ENCODE measurements around the gene KCNQ1. TPM values are rescaled to one million over a fixed set of nuclear protein-coding genes. Genes with fewer than 3 reads are reported as not detected.

KCNQ1 gene
- total RNA-seq, 2 experiments from 2014 or later: 24.2 to 26.6 TPM

- DNase-seq: peak; percentile 27
- peaks cover 10% of the 10 kb centered on the region for H3K4me1 Mint-ChIP-seq
- POLR2A ChIA-PET: no interaction called here
- H3K36me3 Mint-ChIP-seq: no peaks in the 10 kb centered on the region
- H3K9me3 Mint-ChIP-seq: peaks cover 5% of the 10 kb centered on the region
- no peak overlapping the region for H3K4me3 Mint-ChIP-seq
- H3K27me3 Mint-ChIP-seq: no peaks in the 10 kb centered on the region
- H3K27ac Mint-ChIP-seq: no peak overlapping the region
- ATAC-seq (ENCODE audit: low read depth): no peak
These were observed 362.3 kb downstream of the KCNQ1 start for GRCh38 chr11:2807025-2807681.

- no peak for ATAC-seq (ENCODE audit: low read depth)
- H3K27ac Mint-ChIP-seq: no peak overlapping the region
- POLR2A ChIA-PET: no interaction called here
- H3K9me3 Mint-ChIP-seq: peaks cover 5% of the 10 kb centered on the region
- no peaks in the 10 kb centered on the region for H3K27me3 Mint-ChIP-seq
- H3K4me3 Mint-ChIP-seq: no peak overlapping the region
- H3K36me3 Mint-ChIP-seq: no peaks in the 10 kb centered on the region
- DNase-seq: peak; percentile 19
- H3K4me1 Mint-ChIP-seq: peaks cover 15% of the 10 kb centered on the region
These were observed 363.0 kb downstream of the KCNQ1 start for GRCh38 chr11:2807801-2808241.

GRCh38 chr11:2808850-2809846 is 364.3 kb downstream of the KCNQ1 start:
- peak; percentile 35 for DNase-seq
- Mint-ChIP-seq H3K36me3 (peaks cover 6% of the 10 kb centered on the region), H3K9me3 (peaks cover 9% of the 10 kb centered on the region), H3K4me1 (peaks cover 25% of the 10 kb centered on the region), H3K27me3 (no peaks in the 10 kb centered on the region), H3K27ac (no peak overlapping the region), H3K4me3 (no peak overlapping the region)
- POLR2A ChIA-PET: no interaction called here
- ATAC-seq (ENCODE audit: low read depth): no peak

GRCh38 chr11:2809854-2810253 is 365.0 kb downstream of the KCNQ1 start:
- Mint-ChIP-seq H3K27me3 (no peaks in the 10 kb centered on the region), H3K27ac (no peak overlapping the region), H3K36me3 (peaks cover 8% of the 10 kb centered on the region), H3K4me1 (peaks cover 25% of the 10 kb centered on the region), H3K9me3 (peaks cover 9% of the 10 kb centered on the region), H3K4me3 (no peak overlapping the region)
- DNase-seq: no peak
- POLR2A ChIA-PET: no interaction called here
- no peak for ATAC-seq (ENCODE audit: low read depth)

GRCh38 chr11:2810411-2811205 is 365.8 kb downstream of the KCNQ1 start:
- Mint-ChIP-seq H3K9me3 (peaks cover 9% of the 10 kb centered on the region), H3K4me1 (peaks cover 25% of the 10 kb centered on the region), H3K27ac (no peak overlapping the region), H3K36me3 (peaks cover 8% of the 10 kb centered on the region), H3K4me3 (no peak overlapping the region), H3K27me3 (no peaks in the 10 kb centered on the region)
- ATAC-seq (ENCODE audit: low read depth) (no peak), DNase-seq (no peak)
- POLR2A ChIA-PET: no interaction called here

GRCh38 chr11:2811206-2812091 is 366.6 kb downstream of the KCNQ1 start:
- ATAC-seq (ENCODE audit: low read depth) (no peak), DNase-seq (no peak)
- H3K4me1 Mint-ChIP-seq: peaks cover 25% of the 10 kb centered on the region
- peaks cover 12% of the 10 kb centered on the region for H3K9me3 Mint-ChIP-seq
- no peaks in the 10 kb centered on the region for H3K27me3 Mint-ChIP-seq
- no peak overlapping the region for H3K27ac Mint-ChIP-seq
- no peak overlapping the region for H3K4me3 Mint-ChIP-seq
- H3K36me3 Mint-ChIP-seq: peaks cover 8% of the 10 kb centered on the region
- POLR2A ChIA-PET: no interaction called here

GRCh38 chr11:2812371-2812991 is 367.7 kb downstream of the KCNQ1 start:
- peaks cover 25% of the 10 kb centered on the region for H3K4me1 Mint-ChIP-seq
- DNase-seq (no peak), ATAC-seq (ENCODE audit: low read depth) (peak; percentile 40)
- peak overlapping the region; percentile 76 for H3K27ac Mint-ChIP-seq
- H3K9me3 Mint-ChIP-seq: peaks cover 12% of the 10 kb centered on the region
- POLR2A ChIA-PET: no interaction called here
- no peaks in the 10 kb centered on the region for H3K27me3 Mint-ChIP-seq
- H3K4me3 Mint-ChIP-seq: peak overlapping the region; percentile 47
- H3K36me3 Mint-ChIP-seq: peaks cover 8% of the 10 kb centered on the region

- Mint-ChIP-seq H3K9me3 (peaks cover 12% of the 10 kb centered on the region), H3K36me3 (peaks cover 11% of the 10 kb centered on the region), H3K4me3 (peak overlapping the region; percentile 46), H3K27ac (peak overlapping the region; percentile 76), H3K4me1 (peaks cover 25% of the 10 kb centered on the region), H3K27me3 (no peaks in the 10 kb centered on the region)
- DNase-seq (no peak), ATAC-seq (ENCODE audit: low read depth) (peak; percentile 40)
- POLR2A ChIA-PET: interaction anchor here (0.7 kb wide), 1 partner anchor 395 kb away, joined by 3 read pairs; no protein-coding TSS in a partner anchor
These were observed 368.5 kb downstream of the KCNQ1 start for GRCh38 chr11:2813141-2813908.

GRCh38 chr11:2813968-2814367 is 369.2 kb downstream of the KCNQ1 start:
- no peak for DNase-seq
- Mint-ChIP-seq H3K9me3 (peaks cover 15% of the 10 kb centered on the region), H3K4me3 (peak overlapping the region; percentile 46), H3K36me3 (peaks cover 11% of the 10 kb centered on the region), H3K27me3 (no peaks in the 10 kb centered on the region), H3K27ac (no peak overlapping the region), H3K4me1 (peaks cover 24% of the 10 kb centered on the region)
- no peak for ATAC-seq (ENCODE audit: low read depth)
- POLR2A ChIA-PET: interaction anchor here (0.7 kb wide), 1 partner anchor 394 kb away, joined by 3 read pairs; no protein-coding TSS in a partner anchor

- no peak for ATAC-seq (ENCODE audit: low read depth)
- Mint-ChIP-seq H3K4me1 (peaks cover 18% of the 10 kb centered on the region), H3K27ac (no peak overlapping the region), H3K36me3 (peaks cover 14% of the 10 kb centered on the region), H3K9me3 (peaks cover 19% of the 10 kb centered on the region), H3K4me3 (no peak overlapping the region), H3K27me3 (no peaks in the 10 kb centered on the region)
- POLR2A ChIA-PET: no interaction called here
- DNase-seq: no peak
These were observed 369.9 kb downstream of the KCNQ1 start for GRCh38 chr11:2814751-2815150.

- no peaks in the 10 kb centered on the region for H3K27me3 Mint-ChIP-seq
- no peak for DNase-seq
- H3K36me3 Mint-ChIP-seq: peaks cover 18% of the 10 kb centered on the region
- peaks cover 18% of the 10 kb centered on the region for H3K4me1 Mint-ChIP-seq
- ATAC-seq (ENCODE audit: low read depth): no peak
- H3K27ac Mint-ChIP-seq: no peak overlapping the region
- peaks cover 22% of the 10 kb centered on the region for H3K9me3 Mint-ChIP-seq
- H3K4me3 Mint-ChIP-seq: no peak overlapping the region
- POLR2A ChIA-PET: no interaction called here
These were observed 371.1 kb downstream of the KCNQ1 start for GRCh38 chr11:2815762-2816496.
